HCT116 (cell line): ENCODE measurements around the gene CHD8.

ENCODE experiments used
- ATF3 ChIP-seq: IDR thresholded peaks from 2 replicates; pipeline ENCODE4 v1.6.1; 2012
- CEBPB ChIP-seq: IDR thresholded peaks from 2 replicates; pipeline ENCODE4 v1.6.1; 2012; ENCODE audit warnings: low read depth
- CTCF ChIP-seq, 3 experiments: fragments of 200-600 bp in 1 of 3; sonication (generic) in 1 of 3; IDR thresholded peaks in 2 of 3; conservative IDR thresholded peaks in 1 of 3; 2 replicates each; pipeline ENCODE4 v1.5.1; 2012 to 2017; ENCODE audit warnings: low read depth in 2 of 3, low read length in 2 of 3, antibody characterized with exemption in 1 of 3, borderline replicate concordance in 1 of 3, control low read depth in 1 of 3, mild to moderate bottlenecking in 1 of 3, mixed read lengths in 1 of 3, mixed run types in 1 of 3, moderate library complexity in 1 of 3; ENCODE audit not compliant: insufficient read depth in 1 of 3
- EGR1 ChIP-seq: IDR thresholded peaks from 2 replicates; pipeline ENCODE4 v1.6.1; 2012; ENCODE audit warnings: low read depth
- EZH2 ChIP-seq: fragments of 200-600 bp; sonication (generic); IDR thresholded peaks from 2 replicates; pipeline ENCODE4 v1.6.1; 2017; ENCODE audit warnings: antibody characterized with exemption, mixed run types
- EZH2phosphoT487 ChIP-seq: fragments of 200-600 bp; IDR thresholded peaks from 2 replicates; pipeline ENCODE4 v1.6.1; 2018; ENCODE audit warnings: antibody characterized with exemption, borderline replicate concordance
- MAX ChIP-seq: IDR thresholded peaks from 2 replicates; pipeline ENCODE4 v1.6.1; 2012
- POLR2AphosphoS5 ChIP-seq: IDR thresholded peaks from 2 replicates; pipeline ENCODE4 v1.6.1; 2011; ENCODE audit warnings: mild to moderate bottlenecking, low read depth, low read length, moderate library complexity
- SP1 ChIP-seq: IDR thresholded peaks from 2 replicates; pipeline ENCODE4 v1.6.1; 2012; ENCODE audit warnings: low read depth
- TCF7L2 ChIP-seq: IDR thresholded peaks from 2 replicates; pipeline ENCODE4 v1.7.0; 2011; ENCODE audit warnings: borderline replicate concordance, inconsistent platforms; ENCODE audit not compliant: insufficient read depth, insufficient read length; ENCODE audit errors: extremely low read depth
- ZNF274 ChIP-seq: fragments of 200-500 bp; sonication (Bioruptor generic); IDR thresholded peaks from 2 replicates; pipeline ENCODE4 v1.6.1; 2014; ENCODE audit warnings: mild to moderate bottlenecking, low read depth, low read length, inconsistent platforms

GRCh38 chr14:21467616-21468015 lies 11.7 kb upstream of the CHD8 start:
- TF ChIP-seq CTCF (IDR thresholded peaks at IDR 0.05 in 2 of 3, conservative IDR thresholded peaks at IDR 0.05 in 1 of 3; ENCODE audit: borderline replicate concordance in 1 of 3, insufficient read depth in 1 of 3, low read depth in 2 of 3, low read length in 2 of 3) (no peak), CEBPB (no peak), MAX (no peak), TCF7L2 (no peak), EZH2 (no peak), SP1 (no peak), POLR2AphosphoS5 (no peak), ATF3 (no peak), EZH2phosphoT487 (no peak), EGR1 (no peak), ZNF274 (no peak)
